GM19463 (cell line): ENCODE data around the gene XPNPEP2.

ENCODE experiments used
- ATAC-seq: cut with Tn5 transposase; IDR thresholded peaks from one replicate; pipeline ENCODE4 v1.9.1; 2021; ENCODE audit warnings: mild to moderate bottlenecking, moderate library complexity; ENCODE audit not compliant: unreplicated experiment

The XPNPEP2 gene

GRCh38 chrX:129793604-129794191 is 54.9 kb downstream of the XPNPEP2 start:
- no peak for ATAC-seq

DNA sequence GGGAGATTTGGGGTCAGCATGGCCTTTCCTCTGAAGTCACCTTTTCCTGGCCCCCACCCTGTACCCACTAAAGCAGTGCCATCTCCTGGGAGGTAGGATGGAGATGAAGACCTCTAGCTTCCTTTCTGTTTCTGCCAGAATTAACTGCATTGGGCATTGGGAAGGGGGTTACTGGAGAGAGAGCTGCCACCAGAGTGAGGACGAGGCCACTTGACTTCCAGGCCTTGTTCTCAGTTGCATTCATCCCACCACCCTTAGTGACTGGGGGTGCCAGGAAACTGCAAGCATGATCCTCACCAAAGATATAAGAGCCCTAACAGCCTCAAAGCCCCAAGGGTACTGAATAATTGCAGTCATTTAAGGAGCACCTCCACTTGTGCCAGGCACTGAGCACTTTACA is 56.8 kb downstream of the XPNPEP2 start:
- ATAC-seq: no peak

GRCh38 chrX:129797251-129797906 is 58.6 kb downstream of the XPNPEP2 start:
- ATAC-seq: no peak

GRCh38 chrX:129798456-129798855 is 59.7 kb downstream of the XPNPEP2 start:
- ATAC-seq: no peak

DNA sequence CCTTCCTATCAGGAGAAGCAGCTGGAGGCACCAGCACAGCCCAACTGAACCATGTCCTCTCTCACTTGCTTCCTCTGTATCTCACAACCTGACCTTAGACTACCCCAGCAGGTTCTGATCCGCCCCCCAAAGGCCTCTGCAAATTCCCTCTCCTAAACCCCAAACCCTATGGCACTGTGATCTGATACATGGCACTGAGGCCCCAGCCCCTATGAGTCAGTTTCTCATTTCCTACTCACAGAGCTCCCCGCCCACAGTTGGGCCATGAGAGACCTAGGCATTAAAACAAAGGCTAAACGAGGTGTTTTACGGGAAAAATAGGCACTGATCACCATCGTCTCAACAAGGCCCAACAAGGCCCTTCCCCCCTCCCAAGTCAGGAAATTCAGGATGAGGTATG is 60.1 kb downstream of the XPNPEP2 start:
- ATAC-seq: no peak

DNA sequence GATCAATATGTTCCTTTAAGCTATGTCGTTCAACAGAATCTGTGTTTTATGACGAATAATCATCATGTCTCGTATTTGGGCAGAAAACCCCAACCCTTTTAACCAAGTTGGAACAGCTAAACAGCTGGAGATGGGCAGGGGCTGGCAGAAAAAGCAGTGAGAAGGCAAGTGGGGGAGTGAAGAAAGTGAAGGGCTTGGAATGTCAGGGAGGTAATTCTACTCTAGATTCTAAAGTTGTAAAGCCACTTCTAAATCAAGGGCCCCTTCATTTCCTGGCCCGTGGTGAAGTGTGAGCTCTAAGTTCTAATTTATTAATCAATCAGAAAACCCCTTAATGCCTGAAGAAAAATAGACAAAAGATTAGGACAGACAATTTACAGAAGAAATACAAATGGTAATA is 61.4 kb downstream of the XPNPEP2 start:
- no peak for ATAC-seq

GRCh38 chrX:129802863-129803262 is 64.1 kb downstream of the XPNPEP2 start:
- ATAC-seq: no peak

- ATAC-seq: no peak
These were observed 66.0 kb downstream of the XPNPEP2 start for GRCh38 chrX:129804806-129805205.

- ATAC-seq: no peak
These were observed 69.5 kb downstream of the XPNPEP2 start for GRCh38 chrX:129808158-129808828.

DNA sequence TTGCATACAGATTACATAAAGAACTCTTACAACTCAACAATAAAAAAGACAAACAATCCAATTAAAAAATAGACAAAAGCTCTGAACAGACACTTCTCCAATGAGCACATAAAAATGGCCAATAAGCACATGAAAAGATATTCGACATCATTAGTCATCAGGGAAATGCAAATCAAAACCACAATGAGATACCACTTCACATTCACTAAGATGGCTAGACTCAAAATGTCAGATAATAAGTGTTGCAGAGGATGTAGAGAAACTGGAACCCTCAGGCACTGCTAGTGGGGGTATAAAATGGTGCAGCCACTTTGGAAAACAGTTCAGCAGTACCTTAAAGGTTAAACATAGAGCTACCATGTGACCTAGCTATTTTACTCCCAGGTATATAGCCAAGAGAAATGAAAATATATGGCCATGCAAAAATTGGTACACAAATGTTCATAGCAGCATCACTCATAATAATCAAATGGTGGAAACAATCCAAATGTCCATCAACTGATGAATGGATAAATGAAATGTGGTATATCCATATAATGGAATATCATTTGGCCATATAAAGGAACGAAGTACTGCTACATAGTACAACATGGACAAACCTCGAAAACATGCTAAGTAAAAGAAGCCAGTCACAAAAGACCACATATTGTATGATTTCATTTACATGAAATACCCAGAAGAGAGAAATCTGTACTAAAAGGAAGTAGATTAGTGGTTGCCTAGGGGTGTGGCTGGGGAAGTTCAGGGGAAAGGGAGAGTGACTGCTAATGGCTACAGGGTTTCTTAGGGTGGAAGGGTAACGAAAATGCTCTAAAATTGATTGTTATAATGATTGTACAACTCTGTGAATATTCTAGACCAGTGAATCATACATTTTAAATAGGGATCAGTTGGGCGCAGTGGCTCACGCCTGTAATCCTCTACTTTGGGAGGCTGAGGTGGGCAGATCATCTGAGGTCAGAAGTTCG is 70.3 kb downstream of the XPNPEP2 start:
- no peak for ATAC-seq

- ATAC-seq: no peak
These were observed 75.0 kb downstream of the XPNPEP2 start for GRCh38 chrX:129813662-129814368.

GRCh38 chrX:129818123-129818522 is 79.3 kb downstream of the XPNPEP2 start:
- ATAC-seq: no peak
